GM21360 (cell line): Measurements from ENCODE around the gene KDM4D.
"Not testable (repeated sequence)": the region's sequence is repeated elsewhere in the genome, so short reads cannot be mapped to it uniquely, and the experiment has no call there.

Experiments used
- ATAC-seq: cut with Tn5 transposase; IDR thresholded peaks from one replicate; pipeline ENCODE4 v1.9.1; 2021; ENCODE audit warnings: mild to moderate bottlenecking, moderate library complexity; ENCODE audit not compliant: unreplicated experiment

Gene KDM4D

GRCh38 chr11:94956963-94957362 lies 16.5 kb upstream of the KDM4D start:
- no peak for ATAC-seq

GRCh38 chr11:94958121-94958696 lies 15.3 kb upstream of the KDM4D start:
- ATAC-seq, result no peak

GRCh38 chr11:94959179-94959578 lies 14.3 kb upstream of the KDM4D start:
- ATAC-seq, result no peak

GRCh38 chr11:94960488-94960887 lies 13.0 kb upstream of the KDM4D start:
- no peak for ATAC-seq

GRCh38 chr11:94961255-94961654 lies 12.3 kb upstream of the KDM4D start:
- ATAC-seq, result no peak

GRCh38 chr11:94964934-94965333 lies 8.6 kb upstream of the KDM4D start:
- ATAC-seq, result no peak

GRCh38 chr11:94968334-94968958 lies 5.1 kb upstream of the KDM4D start:
- ATAC-seq, result no peak

- no peak for ATAC-seq
Measured at GRCh38 chr11:94972700-94973098, 810 bp upstream of the KDM4D start.

- ATAC-seq, result no peak
Measured at GRCh38 chr11:94974178-94974577, 669 bp downstream of the KDM4D start.

- no peak for ATAC-seq
Measured at GRCh38 chr11:94975599-94975998, 2.1 kb downstream of the KDM4D start.

- ATAC-seq, result no peak
Measured at GRCh38 chr11:94987378-94987777, 13.9 kb downstream of the KDM4D start.

GRCh38 chr11:94988748-94989147 lies 15.2 kb downstream of the KDM4D start:
- ATAC-seq, result no peak

- no peak for ATAC-seq
Measured at GRCh38 chr11:94993400-94993943, 20.0 kb downstream of the KDM4D start.

GRCh38 chr11:94997437-94997836 lies 23.9 kb downstream of the KDM4D start:
- ATAC-seq, result no peak

GRCh38 chr11:94998285-94998684 lies 24.8 kb downstream of the KDM4D start:
- ATAC-seq, result no peak

- ATAC-seq, result no peak
Measured at GRCh38 chr11:95003716-95004115, 30.2 kb downstream of the KDM4D start.

- ATAC-seq, result no peak
Measured at GRCh38 chr11:95005642-95006041, 32.1 kb downstream of the KDM4D start.

- ATAC-seq, result no peak
Measured at GRCh38 chr11:95011376-95011775, 37.9 kb downstream of the KDM4D start.

GRCh38 chr11:95014184-95014821 lies 40.8 kb downstream of the KDM4D start:
- ATAC-seq, result no peak

GRCh38 chr11:95016139-95016538 lies 42.6 kb downstream of the KDM4D start:
- ATAC-seq, result no peak

GRCh38 chr11:95021468-95021867 lies 48.0 kb downstream of the KDM4D start:
- not testable (repeated sequence) for ATAC-seq

GRCh38 chr11:95024958-95025357 lies 51.4 kb downstream of the KDM4D start, which contains the start of gene KDM4E:
KDM4E (plus strand) TSS chr11:95025258; CDS start chr11:95025558, 300 bp downstream.
- no peak for ATAC-seq
